Upper lobe of left lung (tissue), 6 donors: Measurements from ENCODE around the gene ABCF1. TPM values are rescaled to one million over a fixed set of nuclear protein-coding genes. Genes with fewer than 3 reads are reported as not detected.

ENCODE experiments used
- ATAC-seq, 2 donors: fragments of 200-7000 bp; cut with Tn5 transposase; one replicate each; pipeline ENCODE4 v1.9.1; 2022; ENCODE audit warnings: mild to moderate bottlenecking in 2 of 2, moderate library complexity in 2 of 2; ENCODE audit not compliant: low FRiP score in 2 of 2
- DNase-seq, 2 donors: peaks; one replicate each; pipeline ENCODE4 v3.0.0-alpha.2; 2019 to 2020
- H3K27ac ChIP-seq, 4 donors: fragments of 200-600 bp; sonication (generic); one replicate each; pipeline ENCODE4 v1.5.1; 2016 to 2019
- H3K27me3 ChIP-seq, 4 donors: fragments of 200-600 bp; sonication (generic); one replicate each; pipeline ENCODE4 v1.5.1; 2017 to 2019
- H3K36me3 ChIP-seq, 4 donors: fragments of 200-600 bp; sonication (generic); one replicate each; pipeline ENCODE4 v1.5.1; 2016 to 2019
- H3K4me1 ChIP-seq, 4 donors: fragments of 200-600 bp; sonication (generic); one replicate each; pipeline ENCODE4 v1.5.1; 2018 to 2019
- H3K4me3 ChIP-seq, 4 donors: fragments of 200-600 bp; sonication (generic); one replicate each; pipeline ENCODE4 v1.5.1; 2017 to 2019; ENCODE audit warnings: mild to moderate bottlenecking in 2 of 4, moderate library complexity in 1 of 4
- H3K9me3 ChIP-seq, 4 donors: fragments of 200-600 bp; sonication (generic); one replicate each; pipeline ENCODE4 v1.5.1; 2018 to 2019
- EP300 ChIP-seq, 4 donors: sonication (generic); formaldehyde crosslinking; IDR thresholded peaks; one replicate each; pipeline ENCODE4 v1.5.1; 2017; ENCODE audit warnings: antibody characterized with exemption in 4 of 4, control low read depth in 2 of 4
- POLR2A ChIP-seq, 4 donors: fragments of 450-650 bp; IDR thresholded peaks; one replicate each; pipeline ENCODE4 v1.5.1; 2016 to 2017; ENCODE audit warnings: antibody characterized with exemption in 4 of 4, mild to moderate bottlenecking in 2 of 4
- POLR2AphosphoS5 ChIP-seq, 2 donors: sonication (generic); formaldehyde crosslinking; IDR thresholded peaks; one replicate each; pipeline ENCODE4 v1.5.1; 2017; ENCODE audit warnings: antibody characterized with exemption in 2 of 2
- WGBS, 2 donors: methylation state at CpG; one replicate each; pipeline ENCODE4 v1.1.5; 2017 to 2018; 5-methylcytosine and 5-hydroxymethylcytosine counted together
- total RNA-seq, 6 donors: library from RNA; depleted of rRNA in 4 of 6; stranded (reverse); fragments of >200 nt in 4 of 6; gene quantifications; one replicate each; pipeline versions ENCODE4 v1.1.0 to v1.2.1, GENCODE V29; 2016 to 2021
- TF ChIP-seq, protein P1 (sequence below), 6 experiments: fragments of 450-650 bp in 4 of 6; fragments of 200-600 bp in 2 of 6; sonication (generic) in 2 of 6; IDR thresholded peaks; one replicate each; pipeline ENCODE4 v1.5.1; 2016 to 2019; ENCODE audit warnings: antibody characterized with exemption in 6 of 6
- donor health status: DM: no; HTN: no; CAD: no; lungs with moderate emphysema.
- donor health status: DM: no; HTN: yes; CAD: no; lungs with severe emphysema.

ABCF1 gene
- total RNA-seq, 6 donors from 2014 or later, result 41.2 to 57.6 (median 52.9) TPM

DNA sequence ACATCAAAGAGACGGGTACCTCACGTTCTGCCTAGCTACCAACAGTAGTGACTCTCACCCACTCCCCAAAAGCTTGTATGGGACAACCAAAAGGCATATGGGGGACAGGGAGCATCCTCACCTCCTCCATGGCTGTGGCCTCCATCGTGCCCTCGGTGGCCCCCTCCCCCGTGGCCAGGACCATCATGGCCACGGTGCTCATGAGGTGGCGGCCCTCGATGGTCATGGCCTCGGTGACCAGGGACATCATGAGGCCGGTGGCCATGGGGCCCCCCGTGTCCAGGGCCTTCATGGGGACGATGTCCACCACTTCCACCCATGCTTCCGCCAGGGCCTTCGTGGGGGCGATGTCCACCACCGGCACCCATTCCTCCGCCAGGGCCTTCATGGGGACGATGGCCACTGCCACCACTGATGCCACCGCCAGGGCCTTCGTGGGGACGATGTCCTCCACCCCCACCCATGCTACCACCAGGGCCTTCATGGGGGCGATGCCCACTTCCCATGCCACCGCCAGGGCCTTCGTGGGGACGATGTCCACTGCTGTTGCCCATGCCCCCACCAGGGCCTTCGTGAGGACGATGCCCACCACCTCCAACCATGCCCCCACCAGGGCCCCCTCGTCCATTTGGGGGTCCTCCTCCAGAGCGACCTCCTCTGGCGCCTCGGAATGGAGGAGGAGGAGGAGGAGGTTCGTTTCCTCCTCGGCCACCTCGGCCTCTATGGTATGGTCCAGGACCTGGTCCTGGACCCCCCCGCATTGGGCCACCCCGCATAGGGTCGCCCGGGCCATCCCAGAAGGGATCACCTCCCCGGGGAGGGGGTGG lies 30.8 kb downstream of the ABCF1 start:
- Histone ChIP-seq H3K36me3 (peaks cover 57 to 69% (median 67%) of the 10 kb centered on the region in 4 donors), H3K4me3 (no peak overlapping the region), H3K4me1 (peaks cover 0 to 6% (median 0%) of the 10 kb centered on the region in 4 donors), H3K27me3 (no peaks in the 10 kb centered on the region), H3K27ac (no peak overlapping the region), H3K9me3 (no peaks in the 10 kb centered on the region)
- WGBS, 2 donors, result 86 to 91% methylated on average over 6 to 38 of the region's 39 CpGs
- peak in 1 of 2 donors; percentile 49 for ATAC-seq
- peak in 1 of 2 donors; percentile 78 for DNase-seq
- TF ChIP-seq POLR2AphosphoS5 (IDR thresholded peaks at IDR 0.05) (no peak), EP300 (IDR thresholded peaks at IDR 0.05) (no peak)

DNA sequence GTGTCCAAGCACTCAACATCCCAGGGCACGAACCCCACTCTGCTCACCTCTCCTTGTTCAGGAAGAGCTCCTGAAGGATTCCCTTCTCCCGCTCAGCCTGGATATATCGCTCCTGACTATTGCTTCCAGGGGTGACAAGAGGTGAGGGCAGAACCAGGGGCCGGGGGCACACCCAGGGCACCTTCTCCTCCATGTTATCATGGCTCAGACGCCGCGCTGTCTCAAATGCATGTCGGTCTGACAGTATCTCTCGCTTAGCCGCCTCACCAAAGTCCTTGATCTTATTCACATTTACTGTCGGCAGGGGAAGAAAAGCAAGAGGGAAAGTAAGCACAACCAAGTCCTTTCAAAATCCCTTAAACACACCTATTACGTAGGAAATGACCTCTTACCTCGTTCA lies 32.7 kb downstream of the ABCF1 start:
- Histone ChIP-seq H3K4me3 (no peak overlapping the region), H3K36me3 (peaks cover 72 to 88% (median 85%) of the 10 kb centered on the region in 4 donors), H3K27me3 (no peaks in the 10 kb centered on the region), H3K4me1 (peaks cover 0 to 4% (median 0%) of the 10 kb centered on the region in 4 donors), H3K27ac (no peak overlapping the region), H3K9me3 (no peaks in the 10 kb centered on the region)
- 95 to 96% methylated on average over 13 of the region's 13 CpGs for WGBS, 2 donors
- ATAC-seq, result no peak
- TF ChIP-seq POLR2A (IDR thresholded peaks at IDR 0.05), result no peak
- TF ChIP-seq, protein P1, sequence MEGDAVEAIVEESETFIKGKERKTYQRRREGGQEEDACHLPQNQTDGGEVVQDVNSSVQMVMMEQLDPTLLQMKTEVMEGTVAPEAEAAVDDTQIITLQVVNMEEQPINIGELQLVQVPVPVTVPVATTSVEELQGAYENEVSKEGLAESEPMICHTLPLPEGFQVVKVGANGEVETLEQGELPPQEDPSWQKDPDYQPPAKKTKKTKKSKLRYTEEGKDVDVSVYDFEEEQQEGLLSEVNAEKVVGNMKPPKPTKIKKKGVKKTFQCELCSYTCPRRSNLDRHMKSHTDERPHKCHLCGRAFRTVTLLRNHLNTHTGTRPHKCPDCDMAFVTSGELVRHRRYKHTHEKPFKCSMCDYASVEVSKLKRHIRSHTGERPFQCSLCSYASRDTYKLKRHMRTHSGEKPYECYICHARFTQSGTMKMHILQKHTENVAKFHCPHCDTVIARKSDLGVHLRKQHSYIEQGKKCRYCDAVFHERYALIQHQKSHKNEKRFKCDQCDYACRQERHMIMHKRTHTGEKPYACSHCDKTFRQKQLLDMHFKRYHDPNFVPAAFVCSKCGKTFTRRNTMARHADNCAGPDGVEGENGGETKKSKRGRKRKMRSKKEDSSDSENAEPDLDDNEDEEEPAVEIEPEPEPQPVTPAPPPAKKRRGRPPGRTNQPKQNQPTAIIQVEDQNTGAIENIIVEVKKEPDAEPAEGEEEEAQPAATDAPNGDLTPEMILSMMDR (IDR thresholded peaks at IDR 0.05), result no peak
- no peak for TF ChIP-seq POLR2AphosphoS5 (IDR thresholded peaks at IDR 0.05)
- TF ChIP-seq EP300 (IDR thresholded peaks at IDR 0.05), result no peak
- DNase-seq, result no peak

DNA sequence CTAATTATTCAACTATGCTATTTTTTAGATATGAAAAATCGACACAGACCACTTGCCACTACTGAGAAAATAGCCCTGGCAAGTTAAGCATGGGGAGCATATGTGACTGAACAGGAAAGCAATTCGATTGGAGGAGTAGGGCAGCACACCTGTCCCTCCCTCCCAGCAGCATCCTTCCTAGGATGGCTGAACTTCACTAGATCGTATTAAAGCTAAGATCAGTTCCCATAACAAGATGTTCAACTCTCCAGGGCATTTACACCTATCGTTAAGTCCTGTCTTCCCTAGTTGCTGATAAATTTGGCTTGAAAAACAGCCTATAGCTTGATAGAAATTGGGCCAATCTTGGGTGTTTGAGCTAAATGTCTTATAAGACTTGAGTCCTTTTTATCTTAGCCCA lies 38.8 kb downstream of the ABCF1 start:
- no peaks in the 10 kb centered on the region for H3K9me3 ChIP-seq
- no peak for DNase-seq
- peaks cover 34 to 58% (median 43%) of the 10 kb centered on the region in 4 donors for H3K36me3 ChIP-seq
- peak overlapping the region in 1 of 4 donors; percentile 39 for H3K27ac ChIP-seq
- H3K4me1 ChIP-seq, result peaks cover 32 to 50% (median 37%) of the 10 kb centered on the region in 4 donors
- ATAC-seq, result no peak
- no peaks in the 10 kb centered on the region for H3K27me3 ChIP-seq
- 84 to 89% methylated on average over 4 of the region's 4 CpGs for WGBS, 2 donors
- H3K4me3 ChIP-seq, result no peak overlapping the region
- TF ChIP-seq, protein P1 (IDR thresholded peaks at IDR 0.05), result no peak
- TF ChIP-seq POLR2A (IDR thresholded peaks at IDR 0.05), result no peak
- no peak for TF ChIP-seq EP300 (IDR thresholded peaks at IDR 0.05)
- no peak for TF ChIP-seq POLR2AphosphoS5 (IDR thresholded peaks at IDR 0.05)

DNA sequence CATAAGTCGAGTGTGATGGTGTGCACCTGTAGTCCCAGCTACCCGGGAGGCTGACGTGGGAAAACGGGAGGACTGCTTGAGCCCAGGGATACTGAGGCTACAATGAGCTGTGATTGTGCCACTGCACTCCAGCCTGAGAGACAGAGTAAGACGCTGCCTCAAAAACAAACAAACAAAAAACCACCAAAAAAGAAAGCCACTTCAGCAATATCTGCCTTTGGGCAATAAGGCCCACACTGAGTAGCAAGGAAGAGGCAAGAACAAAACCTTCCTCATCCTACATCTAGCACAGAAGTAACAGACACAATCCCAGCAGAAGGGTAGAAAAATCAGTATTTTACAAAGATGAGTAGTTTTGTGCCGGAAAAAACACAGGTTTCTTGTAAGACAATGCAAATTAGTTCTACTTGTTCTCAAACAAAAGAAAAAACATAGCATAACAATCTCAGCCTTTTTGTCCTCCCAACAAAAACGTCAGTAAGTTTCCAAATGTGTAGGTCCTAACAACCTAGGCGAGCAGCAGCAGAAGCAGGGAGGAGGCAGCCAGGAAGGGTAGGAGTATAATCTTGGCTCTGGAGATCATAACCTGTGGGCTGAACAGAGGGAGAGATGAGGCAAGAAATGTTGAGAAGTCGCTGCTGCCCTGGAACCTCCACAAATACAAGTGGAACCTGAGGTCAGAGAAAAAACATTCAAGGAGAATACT lies 40.1 kb downstream of the ABCF1 start:
- peaks cover 32 to 50% (median 37%) of the 10 kb centered on the region in 4 donors for H3K4me1 ChIP-seq
- no peak for DNase-seq
- peaks cover 26 to 53% (median 33%) of the 10 kb centered on the region in 4 donors for H3K36me3 ChIP-seq
- no peak overlapping the region for H3K4me3 ChIP-seq
- ATAC-seq, result no peak
- no peaks in the 10 kb centered on the region for H3K27me3 ChIP-seq
- TF ChIP-seq POLR2A (IDR thresholded peaks at IDR 0.05) (no peak), EP300 (IDR thresholded peaks at IDR 0.05) (no peak), POLR2AphosphoS5 (IDR thresholded peaks at IDR 0.05) (no peak)
- TF ChIP-seq, protein P1 (IDR thresholded peaks at IDR 0.05), result no peak
- WGBS, 2 donors, result 77% methylated on average over 9 of the region's 9 CpGs
- peak overlapping the region in 2 of 4 donors; percentile 16 to 74 for H3K27ac ChIP-seq
- no peaks in the 10 kb centered on the region for H3K9me3 ChIP-seq

DNA sequence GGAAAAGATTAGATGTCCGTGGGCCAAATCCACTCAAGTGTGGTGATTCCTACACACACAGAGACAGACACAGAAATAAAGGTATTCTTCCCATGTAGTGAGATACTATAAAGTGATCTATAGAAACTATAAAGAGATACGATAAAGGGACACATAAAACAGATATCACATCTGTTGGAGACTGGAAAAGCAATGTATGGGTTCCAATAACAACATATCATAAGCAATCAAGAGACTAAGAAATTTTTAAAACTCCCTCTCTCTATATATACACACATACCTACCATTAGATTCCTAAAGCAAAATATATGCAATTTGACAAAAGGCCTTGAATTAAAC lies 40.6 kb downstream of the ABCF1 start:
- no peak for ATAC-seq

More for the DNA sequence above, 40.6 kb downstream of the ABCF1 start:
- peaks cover 32 to 50% (median 37%) of the 10 kb centered on the region in 4 donors for H3K4me1 ChIP-seq
- DNase-seq, result no peak
- no peaks in the 10 kb centered on the region for H3K27me3 ChIP-seq
- H3K9me3 ChIP-seq, result no peaks in the 10 kb centered on the region
- WGBS, 2 donors, result 72 to 78% methylated on average over 2 of the region's 2 CpGs
- no peak overlapping the region for H3K4me3 ChIP-seq
- peak overlapping the region in 2 of 4 donors; percentile 16 to 74 for H3K27ac ChIP-seq
- peaks cover 25 to 53% (median 30%) of the 10 kb centered on the region in 4 donors for H3K36me3 ChIP-seq
- TF ChIP-seq EP300 (IDR thresholded peaks at IDR 0.05), result no peak
